HG03565 (cell line): Measurements from ENCODE around the gene TANC1.
A peak's percentile ranks its signal among the peaks of the same experiment; 100 is the strongest.
"Not testable (repeated sequence)": the region's sequence is repeated elsewhere in the genome, so short reads cannot be mapped to it uniquely, and the experiment has no call there.

Experiments used
- ATAC-seq: cut with Tn5 transposase; IDR thresholded peaks from one replicate; pipeline ENCODE4 v1.9.1; 2021; ENCODE audit warnings: mild to moderate bottlenecking, moderate library complexity; ENCODE audit not compliant: unreplicated experiment

Gene TANC1

DNA sequence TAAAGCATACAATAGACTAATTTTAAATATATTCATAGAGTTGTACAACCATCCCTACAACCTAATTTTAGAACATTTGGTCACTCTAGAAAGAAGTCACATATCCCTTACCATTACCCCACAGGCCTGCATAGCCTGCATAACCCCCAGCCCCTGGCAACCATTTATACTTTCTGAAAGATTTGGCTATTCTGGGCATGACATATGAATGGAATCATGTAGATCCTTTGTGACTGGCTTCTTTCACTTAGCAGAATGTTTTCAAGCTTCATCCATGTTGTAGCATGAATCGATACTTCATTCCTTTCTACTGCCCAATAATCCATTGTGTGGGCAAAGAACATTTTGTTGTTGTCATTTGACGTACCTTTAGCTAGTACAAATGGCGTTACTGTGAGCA lies 166.5 kb downstream of the TANC1 start:
- ATAC-seq: no peak

DNA sequence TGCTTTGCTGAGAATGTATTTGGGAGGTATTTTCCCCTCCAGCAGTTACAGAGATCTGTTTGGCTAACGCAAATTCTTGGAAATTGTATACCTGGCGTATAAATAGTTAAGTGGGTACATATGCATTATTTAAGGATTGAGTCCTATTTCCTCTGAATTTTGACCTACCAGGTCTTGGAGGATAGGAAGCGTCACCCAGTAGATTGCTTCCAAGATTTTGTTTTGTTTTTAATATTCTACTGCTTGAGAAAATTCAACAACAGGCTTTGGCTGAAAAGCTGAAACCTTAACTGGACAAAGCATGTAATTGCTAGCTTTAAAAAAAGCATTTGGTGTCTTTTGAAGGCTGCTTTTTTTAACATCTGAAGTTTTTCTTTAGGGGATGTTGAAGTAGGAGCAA lies 168.0 kb downstream of the TANC1 start:
- no peak for ATAC-seq

DNA sequence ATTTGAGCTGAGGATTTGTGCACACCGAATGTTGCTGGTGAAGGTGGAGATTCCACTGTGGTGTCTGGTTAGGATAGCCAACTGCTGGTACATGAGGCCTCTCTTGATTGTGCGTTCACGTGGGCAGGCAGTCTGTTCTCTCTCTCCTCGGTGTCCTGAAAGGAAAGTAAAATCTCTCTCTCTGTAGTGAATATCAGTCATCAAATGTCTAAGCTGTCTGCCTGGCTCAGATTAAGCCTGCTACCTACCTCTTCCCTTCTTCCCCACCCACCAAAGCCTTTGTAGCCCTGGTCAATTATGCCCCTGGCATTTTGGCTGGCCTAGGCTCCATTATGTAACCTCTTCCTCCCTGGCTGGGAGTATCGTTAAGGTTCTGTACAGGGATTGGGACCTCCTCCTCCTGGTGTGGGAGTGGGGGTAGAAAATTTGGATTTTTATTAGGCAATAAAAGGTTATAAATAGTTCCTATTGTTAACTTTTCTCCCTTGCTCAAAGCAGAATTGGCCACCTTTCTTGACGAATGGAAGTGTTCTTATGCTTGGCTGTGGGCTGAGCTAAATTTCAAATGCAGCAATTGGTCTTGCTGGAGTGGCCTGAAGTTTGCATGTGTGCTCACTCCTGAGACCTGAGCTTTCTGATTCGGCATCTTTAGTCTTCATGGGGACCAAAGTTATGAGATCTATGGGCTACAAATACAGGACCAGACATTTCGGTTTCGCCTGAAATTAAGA lies 169.2 kb downstream of the TANC1 start:
- no peak for ATAC-seq

DNA sequence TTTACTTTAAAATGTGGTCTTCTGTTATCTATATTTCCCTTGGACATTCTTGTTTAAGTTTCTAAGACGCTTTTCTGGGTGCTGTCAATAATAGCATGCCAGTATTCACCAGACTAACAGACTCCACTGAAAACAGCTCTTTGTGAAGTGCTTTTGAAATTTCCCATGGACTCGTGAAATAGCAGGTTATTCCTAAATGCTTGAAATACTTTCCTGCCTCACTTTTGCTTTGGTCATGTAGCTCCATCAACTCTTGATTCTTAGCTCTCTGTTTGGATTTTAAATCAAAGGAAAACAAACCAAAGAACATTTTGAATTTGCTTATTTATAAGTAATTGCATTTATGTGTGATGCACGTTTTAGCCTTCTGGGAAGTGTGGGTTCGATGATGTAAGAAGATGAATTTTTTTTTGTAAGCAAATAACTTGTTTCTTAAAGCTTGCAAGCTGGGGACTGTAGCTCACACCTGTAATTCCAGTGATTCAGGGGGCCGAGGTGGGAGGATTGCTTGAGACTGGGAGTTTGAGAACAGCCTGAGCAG lies 170.3 kb downstream of the TANC1 start:
- no peak for ATAC-seq

DNA sequence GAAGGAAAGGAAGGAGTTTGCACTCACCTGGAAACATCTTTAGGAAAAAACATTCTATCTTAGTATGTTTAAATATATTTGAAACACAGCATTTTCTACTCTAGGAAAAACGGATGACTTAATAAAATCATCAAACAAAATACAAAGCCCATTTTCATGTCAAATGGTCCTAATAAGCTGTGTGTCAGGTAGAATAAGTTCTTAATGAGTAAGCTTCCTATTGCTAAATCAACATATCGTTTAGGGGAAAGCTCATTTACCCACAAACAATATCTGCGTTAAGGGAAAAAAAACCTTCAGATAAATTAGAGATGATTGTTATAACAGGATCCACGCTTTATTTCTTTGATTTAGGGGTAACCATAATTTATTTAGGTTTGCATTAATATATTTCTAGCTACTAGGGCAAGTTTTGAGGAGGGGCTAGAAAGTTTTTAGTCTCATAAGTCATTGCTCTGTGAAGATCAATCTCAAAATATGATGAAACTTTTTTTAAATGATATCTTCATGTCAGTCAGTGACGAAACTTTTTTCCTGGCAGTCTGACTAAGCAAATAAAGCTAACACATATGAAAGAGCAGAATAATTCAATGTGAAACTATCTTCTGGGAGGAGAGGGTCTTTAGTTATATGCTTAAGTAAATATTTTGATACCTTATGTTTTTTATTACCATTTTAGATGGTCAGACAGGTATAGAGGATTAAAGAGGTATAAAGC lies 170.9 kb downstream of the TANC1 start:
- ATAC-seq: no peak

DNA sequence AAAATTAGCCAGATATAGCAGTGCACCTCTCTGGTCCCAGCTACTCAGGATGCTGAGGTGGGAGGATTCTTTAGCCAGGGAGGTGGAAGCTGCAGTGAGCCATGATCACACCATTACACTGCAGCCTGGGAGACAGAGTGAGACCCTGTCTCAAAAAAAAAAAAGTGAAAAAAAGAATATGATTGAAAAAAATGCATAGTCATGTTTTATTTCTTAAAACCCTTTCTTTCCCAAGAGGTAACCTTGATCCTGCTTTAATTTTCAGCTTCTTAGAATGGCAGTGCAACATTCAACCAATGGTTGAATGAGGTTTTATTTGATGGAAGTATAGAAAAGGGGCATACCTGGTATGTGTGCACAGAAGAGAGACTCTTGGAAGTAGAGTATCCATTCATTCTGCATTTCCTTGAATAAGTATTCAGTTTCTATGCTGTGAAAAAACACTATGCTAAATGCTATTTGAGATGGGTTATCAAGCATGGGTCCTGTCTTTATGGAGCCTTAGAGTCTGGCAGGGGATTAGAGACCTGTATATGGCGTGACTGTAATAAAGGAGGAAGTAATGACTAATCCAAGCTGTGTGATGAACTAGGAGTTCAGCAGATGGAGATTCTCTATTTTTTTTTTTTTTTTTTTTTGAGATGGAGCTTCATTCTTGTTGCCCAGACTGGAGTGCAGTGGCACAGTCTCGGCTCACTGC lies 171.8 kb downstream of the TANC1 start:
- ATAC-seq: no peak

DNA sequence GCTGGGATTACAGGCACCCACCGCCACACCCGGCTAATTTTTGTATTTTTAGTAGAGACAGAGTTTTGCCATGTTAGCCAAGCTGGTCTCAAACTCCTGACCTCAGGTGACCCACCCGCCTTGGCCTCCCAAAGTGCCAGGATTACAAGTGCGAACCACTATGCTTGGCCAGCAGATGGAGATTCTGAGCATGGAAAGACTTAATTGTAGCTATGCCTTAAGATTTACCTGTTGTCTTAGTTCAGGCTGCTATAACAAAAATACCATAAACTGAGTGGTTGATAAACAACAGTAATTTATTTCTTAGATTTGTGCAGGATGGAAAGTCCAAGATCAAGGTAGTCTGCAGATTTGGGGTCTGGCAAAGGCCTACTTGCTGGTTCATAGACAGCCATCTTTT lies 172.4 kb downstream of the TANC1 start:
- ATAC-seq: not testable (repeated sequence)

DNA sequence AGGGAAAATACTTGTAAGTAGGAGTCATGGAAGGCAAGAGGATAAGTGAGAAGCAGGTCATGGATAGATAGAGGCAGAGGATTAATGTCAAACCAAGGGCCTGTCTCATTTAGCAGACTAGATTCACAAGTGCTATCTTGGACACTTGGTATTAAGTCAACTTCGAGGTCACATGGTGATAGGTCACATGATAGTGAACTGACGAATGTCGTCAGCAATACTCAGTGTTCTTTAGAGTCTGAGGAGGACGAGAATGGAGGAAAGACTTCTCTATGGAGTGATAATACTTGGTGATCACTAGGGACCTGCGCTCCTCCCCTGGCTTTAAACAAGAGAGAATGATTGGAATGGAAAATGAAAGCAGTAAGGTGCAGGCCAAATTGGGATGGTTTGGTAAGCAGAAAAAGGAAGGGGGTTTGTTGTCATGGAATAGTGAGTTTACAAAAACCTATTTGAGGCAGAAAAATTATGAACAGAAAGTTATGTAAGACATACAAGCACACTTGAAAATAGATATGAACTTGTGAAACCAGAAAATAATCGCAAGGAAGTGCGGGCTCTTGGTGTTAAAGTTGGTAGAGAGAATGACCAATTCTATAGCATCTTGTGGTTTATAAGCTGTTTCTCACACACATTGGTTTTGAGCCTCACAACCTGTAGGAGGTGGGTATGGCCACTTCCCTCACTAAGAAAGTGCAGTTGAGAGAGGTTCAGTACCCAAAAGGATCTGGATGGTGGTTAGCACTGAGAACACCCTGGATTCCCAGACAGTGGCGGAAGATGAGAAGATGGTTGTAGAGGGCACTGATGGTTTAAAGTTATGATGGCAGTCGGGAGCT lies 176.6 kb downstream of the TANC1 start:
- peak; percentile 73 for ATAC-seq

DNA sequence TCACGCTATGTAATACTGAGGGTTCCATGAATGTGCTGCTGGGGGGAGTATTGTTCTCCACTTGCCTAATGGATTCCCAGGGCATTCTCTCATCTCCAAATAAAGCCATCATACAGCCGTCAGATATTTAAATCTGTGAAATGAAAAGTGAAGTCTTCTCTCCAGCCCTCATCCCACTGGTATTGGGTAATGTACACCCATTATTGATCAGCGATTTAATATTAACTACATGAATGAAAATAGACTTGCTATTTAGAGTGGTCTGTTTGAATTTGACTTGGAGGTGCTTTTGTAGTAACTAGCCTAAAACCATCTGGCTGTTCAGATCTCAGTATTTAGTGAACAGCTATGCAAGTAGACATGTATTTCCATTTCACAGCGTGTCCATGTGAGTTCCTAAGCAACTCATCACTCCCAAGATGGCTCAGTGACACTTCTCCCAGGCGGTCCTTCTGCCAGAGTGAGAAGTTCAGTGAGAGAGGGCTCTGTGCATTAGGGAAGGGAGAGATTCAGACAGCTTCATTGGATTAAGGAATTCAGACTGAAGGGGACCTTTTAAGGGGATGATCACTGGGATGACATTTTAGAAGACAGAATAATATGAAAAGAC lies 177.4 kb downstream of the TANC1 start:
- ATAC-seq: no peak

DNA sequence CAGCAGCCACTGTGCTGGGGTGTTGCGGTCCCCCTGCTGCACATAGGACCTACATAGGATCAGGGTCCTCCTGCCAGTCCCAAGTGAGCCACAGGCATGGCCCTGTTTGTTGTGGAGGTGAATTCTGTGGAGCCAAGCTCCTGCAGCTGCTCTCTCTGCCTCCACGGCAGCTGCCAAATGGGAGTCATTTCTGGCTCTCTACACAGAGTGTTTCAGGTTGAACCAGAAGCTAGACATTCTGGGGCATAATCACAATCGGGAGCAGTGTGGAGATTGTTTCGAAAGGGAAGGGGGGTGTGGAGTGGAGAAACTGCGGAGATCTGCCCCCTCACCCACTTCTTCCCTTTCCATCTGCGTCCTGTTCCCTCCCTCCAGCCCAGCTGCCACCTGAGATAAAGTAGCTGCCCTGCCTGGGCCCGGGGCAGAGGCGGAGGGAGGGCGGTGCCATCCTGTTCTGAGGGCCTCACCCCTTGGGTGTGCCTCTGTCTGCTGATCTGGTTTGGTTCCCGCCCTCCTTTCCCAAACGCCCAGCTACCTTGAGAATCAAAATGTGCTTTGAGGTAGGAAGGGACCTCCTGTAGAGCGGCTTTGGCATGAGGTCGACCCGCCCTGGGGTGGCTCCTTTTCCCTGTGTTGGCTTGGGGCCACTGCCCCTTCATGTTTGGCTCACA lies 178.7 kb downstream of the TANC1 start:
- no peak for ATAC-seq

DNA sequence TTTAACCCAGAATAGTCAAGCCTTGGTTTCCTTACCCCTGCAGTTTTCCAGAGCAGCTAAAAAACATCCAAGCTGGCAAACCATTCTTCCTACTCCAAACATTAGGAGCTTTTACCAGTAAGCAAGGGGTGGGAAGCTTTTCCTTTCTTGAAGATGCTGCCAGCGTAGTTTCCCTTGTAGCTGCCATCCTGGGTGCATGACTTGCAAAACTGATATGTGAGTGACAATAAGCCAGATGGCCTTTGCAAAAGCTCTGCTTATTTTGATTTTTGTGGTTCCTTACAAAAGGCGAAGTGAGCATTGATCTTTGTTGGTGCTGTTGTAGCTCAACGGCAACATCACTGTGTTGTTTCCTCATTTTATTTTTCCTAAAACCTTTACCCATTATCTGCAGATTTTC lies 179.2 kb downstream of the TANC1 start:
- ATAC-seq: no peak

DNA sequence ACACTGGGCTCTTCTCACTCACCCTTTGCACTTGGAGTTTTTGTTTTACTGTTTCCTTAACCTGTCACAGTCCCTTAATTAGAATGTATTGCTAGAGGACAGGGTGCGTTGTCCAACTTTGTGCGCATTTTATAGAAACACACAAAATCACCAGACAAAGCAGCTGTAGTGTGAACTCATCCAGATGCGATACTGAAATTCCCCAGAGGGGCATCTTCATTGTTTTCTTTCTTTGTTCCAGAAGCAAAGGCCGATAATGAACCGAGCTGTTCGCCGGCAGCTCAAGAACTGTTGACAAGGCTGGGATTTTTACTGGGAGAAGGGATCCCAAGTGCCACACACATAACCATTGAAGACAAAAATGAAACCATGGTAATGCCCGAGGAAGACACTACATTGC lies 180.5 kb downstream of the TANC1 start:
- no peak for ATAC-seq

DNA sequence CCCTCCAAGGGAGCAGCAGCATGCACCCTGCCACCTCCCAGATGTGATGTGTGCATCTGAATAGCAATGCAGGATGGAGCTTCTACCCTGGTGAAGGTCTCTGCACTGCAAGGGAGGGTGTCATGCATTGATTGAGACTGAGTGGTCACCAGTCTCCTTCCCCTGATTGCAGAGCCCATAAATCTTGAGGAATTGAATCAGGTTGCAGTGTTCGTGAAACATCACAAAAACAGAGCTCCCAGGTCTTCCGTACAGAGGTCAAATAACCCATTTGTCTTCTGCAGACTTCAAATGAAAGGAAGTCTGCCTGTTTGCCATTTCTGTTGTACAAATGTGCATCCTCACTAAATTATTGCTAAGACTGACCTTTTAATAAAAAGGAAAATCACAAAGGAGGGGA lies 181.3 kb downstream of the TANC1 start:
- no peak for ATAC-seq

DNA sequence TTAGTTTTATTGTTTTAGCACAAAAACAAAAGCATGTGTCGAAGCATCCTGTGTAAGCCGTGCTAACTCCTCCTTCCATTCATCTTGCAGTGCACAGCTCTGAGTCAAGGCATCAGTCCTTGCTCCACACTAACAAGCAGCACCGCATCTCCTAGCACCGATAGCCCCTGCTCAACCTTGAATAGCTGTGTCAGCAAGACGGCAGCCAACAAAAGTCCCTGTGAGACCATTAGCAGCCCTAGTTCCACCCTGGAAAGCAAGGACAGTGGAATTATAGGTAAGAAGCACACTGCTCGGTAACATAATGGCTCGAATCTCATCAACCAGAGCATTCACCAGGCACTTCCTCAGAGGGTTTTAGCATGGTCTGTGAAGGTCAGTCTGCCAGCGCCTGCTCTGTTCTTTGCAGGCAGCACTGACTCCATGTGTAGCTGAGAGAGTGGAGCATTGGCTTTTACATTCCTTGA lies 181.9 kb downstream of the TANC1 start:
- ATAC-seq: no peak

DNA sequence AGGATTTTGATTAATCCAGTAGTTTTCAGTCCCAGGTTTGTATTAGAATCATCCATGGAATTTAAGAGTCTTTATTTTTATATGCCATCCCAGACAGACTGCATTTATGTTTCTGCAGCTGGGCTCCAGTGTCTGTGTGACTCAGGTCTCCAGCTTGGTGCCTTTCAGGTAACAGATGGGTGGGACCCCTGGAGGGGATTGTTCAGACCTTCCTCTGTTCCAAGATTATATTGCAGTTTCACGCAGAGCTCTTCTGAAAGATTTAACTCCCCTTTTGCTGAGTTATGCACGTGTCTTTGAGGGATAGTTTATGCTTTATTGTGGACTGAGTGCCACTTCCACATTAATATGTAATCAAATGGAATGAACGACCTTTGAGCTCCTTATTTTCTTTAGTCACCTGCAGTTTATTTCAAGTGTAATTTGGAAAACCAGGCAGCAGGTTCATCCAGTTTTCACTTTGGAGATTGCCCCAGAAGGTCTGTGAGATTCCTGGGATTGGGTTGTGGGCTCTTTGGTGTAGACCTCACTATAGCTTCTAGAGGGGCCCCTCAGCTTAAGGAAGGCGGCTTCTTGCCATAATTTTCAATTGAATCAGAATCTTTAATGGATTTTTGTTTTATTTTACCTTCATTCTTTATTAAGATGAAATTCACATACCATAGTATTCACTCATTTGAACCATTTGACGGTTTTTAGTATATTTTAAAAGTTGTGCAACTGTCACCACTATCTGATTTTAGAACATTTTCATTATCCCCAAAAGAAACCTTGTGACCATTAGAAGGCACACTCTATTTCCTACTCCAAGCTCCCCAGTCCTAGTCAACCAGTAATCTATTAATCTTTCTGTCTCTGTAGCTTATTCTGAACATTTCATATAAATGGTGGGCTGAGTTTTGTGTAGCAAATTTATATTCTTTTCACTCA lies 183.0 kb downstream of the TANC1 start:
- ATAC-seq: no peak

DNA sequence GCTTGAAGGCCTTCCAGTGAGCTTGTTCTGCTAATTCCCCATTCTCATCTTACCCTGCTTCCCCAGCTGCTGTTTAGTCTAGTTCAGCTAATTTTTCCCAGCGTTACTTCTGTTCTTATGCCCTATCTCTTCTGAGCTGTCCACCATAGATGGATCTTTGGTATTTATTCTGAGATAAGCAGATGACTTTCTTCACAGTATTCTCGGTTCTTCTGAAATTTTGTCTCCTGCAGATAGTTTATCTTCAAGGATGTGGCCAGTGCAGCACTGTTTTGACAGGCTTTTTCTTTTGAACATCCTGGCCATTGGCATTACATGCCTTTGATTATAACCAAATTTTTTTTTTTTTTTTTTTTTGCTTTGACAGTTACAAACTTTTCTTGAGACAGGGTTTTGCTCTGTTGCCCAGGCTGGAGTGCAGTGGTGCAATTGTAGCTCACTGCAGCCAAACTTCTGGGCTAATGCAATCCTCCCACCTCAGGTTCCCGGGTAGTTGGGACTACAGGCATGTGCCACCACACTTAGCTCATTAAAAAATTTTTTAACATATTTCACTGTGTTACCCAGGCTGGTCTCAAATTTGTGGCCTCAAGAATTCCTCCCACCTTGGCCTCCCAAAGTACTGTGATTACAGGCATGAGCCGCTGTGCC lies 183.8 kb downstream of the TANC1 start:
- no peak for ATAC-seq

DNA sequence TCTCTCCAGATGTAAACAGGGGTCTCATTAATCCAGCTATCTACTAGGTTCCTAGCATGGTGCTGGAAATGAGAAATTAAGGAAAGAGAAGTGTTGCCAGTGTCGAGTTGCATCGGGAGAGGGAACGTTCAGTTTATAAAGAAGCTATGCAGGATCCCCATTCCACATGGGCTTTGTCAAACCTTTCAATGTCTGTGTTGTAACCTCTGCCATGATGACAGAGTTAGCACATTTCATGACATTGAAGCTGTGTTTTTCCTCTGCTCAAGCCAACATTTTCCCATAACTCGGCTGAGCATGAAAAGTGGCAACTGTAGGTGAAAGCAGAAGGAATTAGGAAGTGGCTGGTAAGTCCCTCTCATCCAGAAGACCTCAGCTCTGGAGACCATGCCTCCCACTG lies 184.6 kb downstream of the TANC1 start:
- ATAC-seq: no peak

DNA sequence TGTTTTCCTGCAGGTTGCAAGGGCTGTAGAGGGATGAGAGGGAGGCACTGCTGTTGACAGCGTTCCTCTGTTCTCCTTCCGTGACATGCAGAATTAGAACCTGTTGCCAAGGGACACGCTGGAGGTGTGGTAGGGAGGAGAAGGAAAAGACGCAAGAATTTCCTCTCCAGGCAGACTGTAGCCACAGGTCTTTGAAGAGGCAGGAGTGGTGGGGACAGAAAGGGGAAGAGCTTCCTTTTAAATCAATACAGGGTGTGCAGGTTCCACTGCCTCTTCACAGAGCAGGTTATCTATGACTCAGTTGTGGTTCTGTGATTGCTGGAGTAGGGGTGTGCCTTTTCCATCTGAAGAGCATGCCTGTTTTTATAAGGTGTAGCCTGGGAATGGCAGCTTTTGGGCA lies 185.0 kb downstream of the TANC1 start:
- ATAC-seq: no peak
